Kasumi-1 (cell line): ENCODE measurements around the gene MSLN.

Experiments used
- DNase-seq, 2 experiments: peaks; one replicate each; lab custom pipeline; 2025; lab: John Stamatoyannopoulos, UW

MSLN gene

GRCh38 chr16:760545-761343 lies at the start of gene MSLN:
MSLN (plus strand) TSS chr16:760734; CDS start chr16:762681, 1,947 bp downstream.
- no peak for DNase-seq

- DNase-seq, result no peak
Observed at GRCh38 chr16:711084-711483, 49.5 kb upstream of the MSLN start.

DNA sequence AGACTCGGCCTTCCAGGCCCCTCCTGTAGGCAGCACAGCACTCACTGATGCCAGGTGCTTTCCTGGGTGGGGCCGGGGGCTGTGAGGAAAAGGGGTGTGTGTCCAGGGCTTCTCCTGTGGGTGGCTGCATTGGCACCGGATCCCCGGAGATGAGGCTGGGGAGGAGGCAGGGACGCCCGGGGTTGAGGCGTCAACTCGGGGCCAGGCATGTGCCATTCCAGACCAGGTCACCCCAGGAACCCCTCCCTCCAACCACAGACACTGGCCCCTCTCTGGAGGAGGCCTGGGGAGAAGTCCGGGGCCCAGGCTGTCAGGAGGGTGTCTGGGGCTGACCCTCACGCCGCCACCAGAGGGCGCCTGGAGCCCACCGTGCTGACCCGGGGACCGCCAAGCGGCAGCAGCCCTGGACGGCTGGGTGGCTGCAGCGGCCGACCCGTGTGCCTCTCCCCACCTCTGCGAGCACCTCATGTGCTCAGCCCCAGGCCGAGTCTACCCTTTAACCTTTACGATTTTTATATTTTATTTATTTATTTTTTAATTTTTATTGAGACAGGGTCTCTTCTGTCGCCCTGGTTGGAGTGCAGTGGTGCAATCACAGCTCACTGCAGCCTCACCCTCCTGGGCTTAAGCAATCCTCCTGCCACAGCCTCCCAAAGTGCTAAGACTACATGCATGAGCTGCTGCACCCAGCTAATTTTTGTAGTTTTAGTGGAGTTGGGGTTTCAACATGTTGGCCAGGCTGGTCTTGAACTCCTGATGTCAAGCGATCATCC lies 48.8 kb upstream of the MSLN start:
- DNase-seq, result peak in 1 of 2 experiments; percentile 6

GRCh38 chr16:712740-713250 lies 47.7 kb upstream of the MSLN start:
- peak in 1 of 2 experiments; percentile 13 for DNase-seq

GRCh38 chr16:714079-714478 lies 46.5 kb upstream of the MSLN start:
- no peak for DNase-seq

DNA sequence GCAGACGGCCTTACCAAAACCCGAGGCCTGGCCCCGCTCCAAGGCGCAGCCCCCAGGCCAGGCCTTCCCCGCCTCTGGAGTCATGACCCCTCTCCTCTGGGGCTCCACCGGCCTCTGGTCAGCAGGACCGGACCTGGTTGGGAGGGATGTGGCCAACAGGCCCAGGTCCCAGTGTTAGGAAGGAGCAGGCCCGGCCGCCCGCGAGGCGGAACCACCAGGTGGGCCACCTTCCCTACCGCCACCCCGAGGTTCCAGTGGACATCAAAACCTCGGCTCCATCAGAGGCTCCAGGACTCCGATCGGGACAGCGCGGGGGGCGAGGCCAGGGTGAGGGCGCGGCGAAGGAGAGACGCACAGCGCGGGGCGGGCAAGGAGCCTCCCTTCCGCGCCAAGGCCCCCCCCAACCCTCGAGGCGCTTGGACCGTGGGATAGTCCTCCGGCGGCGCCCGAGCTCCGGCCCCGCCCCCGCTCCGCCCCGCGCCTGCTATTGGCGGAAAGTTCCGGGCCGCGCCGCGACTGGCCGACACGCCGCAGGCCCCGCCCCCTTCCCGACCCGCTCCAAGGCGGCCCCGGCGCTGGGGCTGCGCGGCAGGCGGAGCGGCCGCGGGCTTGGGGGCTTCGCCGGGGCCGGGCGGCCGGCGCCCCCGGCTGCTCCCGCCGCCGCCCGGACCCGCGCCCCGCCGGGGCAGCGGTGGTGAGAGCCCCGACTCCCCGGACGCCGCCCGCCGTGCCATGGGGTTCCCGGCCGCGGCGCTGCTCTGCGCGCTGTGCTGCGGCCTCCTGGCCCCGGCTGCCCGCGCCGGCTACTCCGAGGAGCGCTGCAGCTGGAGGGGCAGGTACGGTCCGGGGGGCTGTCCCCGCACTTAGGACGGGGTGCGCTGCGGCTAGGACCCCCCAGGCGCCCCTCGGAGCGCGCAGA lies 45.7 kb upstream of the MSLN start, which contains the start of gene METRN:
TSS of gene METRN (plus strand) at position 561 of the 919 bp plus-strand sequence. CDS start at position 733, 172 bp downstream.
- peak; percentile 26 to 40 for DNase-seq

DNA sequence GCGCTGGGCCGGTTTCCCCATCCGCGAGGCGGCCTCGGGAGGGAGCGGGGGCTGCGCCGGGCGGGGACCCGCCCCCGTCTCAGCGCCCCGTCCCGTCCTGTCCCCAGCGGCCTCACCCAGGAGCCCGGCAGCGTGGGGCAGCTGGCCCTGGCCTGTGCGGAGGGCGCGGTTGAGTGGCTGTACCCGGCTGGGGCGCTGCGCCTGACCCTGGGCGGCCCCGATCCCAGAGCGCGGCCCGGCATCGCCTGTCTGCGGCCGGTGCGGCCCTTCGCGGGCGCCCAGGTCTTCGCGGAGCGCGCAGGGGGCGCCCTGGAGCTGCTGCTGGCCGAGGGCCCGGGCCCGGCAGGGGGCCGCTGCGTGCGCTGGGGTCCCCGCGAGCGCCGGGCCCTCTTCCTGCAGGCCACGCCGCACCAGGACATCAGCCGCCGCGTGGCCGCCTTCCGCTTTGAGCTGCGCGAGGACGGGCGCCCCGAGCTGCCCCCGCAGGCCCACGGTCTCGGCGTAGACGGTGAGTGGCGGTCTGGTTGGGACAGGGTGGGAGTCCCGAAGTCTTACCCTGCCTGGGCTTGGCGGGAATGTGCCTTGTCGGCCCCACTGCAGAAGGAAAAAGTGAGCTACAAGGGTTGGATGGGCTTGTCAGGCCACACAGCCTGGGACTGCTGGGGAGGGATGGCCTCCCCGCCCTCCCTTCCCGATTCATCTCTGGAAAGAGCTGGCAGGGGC lies 44.9 kb upstream of the MSLN start:
- no peak for DNase-seq

DNA sequence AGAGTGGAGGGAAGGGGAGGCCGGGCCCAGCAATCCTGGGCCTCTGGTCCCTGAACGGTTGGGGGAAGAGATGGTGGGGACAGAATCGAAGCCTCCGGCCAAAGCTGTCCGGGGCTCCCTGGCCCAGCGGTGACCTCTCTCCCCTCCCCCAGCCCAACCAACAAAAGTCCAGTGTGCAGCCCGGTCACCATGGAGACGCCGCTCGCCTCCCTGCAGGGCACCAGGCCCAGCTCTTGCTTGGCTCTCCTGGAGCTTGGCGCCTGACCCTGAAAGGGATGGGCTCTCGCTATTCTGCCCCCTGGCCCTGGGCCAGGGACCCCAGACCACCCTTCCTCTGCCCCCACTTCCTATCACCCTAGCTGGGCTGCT lies 44.4 kb upstream of the MSLN start:
- no peak for DNase-seq

GRCh38 chr16:716768-717325 lies 43.7 kb upstream of the MSLN start:
- DNase-seq, result no peak

- no peak for DNase-seq
Observed at GRCh38 chr16:717450-718245, 42.9 kb upstream of the MSLN start.

DNA sequence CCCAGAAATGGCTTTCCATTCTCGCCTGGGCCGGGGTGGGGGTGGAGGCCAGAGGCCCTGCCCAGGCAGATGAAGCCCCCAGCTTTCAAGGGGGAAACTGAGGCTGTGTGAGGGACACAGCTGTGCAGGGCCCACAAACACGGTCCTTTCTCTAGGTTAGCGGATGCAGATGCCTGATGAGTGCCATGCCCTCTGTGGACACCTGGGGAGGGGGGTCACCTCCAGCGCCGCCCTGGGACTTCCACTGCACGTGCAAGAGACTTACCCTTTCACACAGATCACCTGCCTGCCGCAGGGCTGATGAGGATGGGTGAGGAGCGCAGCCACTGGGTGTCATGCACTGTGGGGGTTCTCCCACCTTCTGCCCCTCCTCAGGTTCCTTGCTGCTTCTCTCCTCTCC lies 42.1 kb upstream of the MSLN start:
- no peak for DNase-seq

GRCh38 chr16:718922-719321 lies 41.6 kb upstream of the MSLN start:
- no peak for DNase-seq

DNA sequence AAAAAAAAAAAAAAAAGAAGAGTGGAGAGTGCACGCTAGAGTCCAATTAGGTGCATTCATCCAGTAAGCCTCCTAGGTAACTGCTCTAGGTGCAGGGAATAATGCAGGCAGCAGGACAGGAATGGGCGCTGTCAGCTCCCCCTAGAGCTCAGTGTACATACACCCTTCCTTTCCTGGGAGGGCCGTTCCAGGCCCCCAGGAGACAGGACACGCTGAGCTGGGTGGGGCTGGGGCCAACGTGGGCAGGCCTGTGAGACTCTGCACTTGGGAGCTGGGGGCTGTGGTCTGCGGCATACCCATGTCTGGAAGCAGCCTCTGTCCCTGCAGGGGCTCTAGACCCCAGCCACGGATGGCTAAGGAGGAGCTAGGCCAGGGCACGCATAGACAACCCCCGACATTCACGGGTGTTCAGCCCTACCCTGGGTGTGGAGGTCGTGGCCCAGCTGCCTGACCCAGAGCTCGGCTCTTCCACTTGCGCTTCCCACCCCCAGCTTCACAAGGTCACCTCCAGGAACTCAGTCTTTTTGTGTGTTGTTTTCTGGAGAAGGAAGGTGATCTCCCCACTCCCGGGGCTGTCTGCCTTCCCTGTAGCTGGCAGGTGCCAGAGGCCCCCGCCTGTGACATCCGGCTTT lies 40.6 kb upstream of the MSLN start:
- DNase-seq, result peak in 1 of 2 experiments; percentile 11

DNA sequence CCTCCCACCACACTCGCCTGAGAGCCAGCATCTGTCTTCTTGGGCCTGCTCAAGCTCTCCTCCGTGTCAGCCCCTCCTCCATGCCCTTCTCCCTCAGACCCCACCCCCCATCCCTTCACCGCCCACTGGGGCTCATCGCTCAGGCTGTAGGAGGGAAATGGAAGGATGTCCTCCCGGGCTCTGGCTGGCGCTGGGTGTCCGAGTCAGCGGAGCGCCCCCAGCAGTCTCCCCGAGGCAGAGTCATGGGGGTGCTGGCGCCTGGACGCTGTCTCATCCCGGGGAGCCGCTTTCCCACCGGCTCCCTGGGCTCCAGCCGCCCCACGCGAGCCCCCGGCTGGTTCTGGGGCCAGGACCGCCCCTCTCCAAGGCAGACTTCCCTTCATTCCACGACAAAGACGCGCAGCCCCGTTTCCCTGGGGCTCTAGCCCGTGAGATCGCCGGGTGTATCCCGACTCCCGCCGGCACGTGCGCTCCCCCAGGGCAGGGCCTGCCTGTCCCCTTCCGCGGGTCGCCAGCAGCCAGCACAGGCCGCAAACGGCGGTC lies 40.0 kb upstream of the MSLN start:
- DNase-seq, result peak; percentile 16 to 20

- no peak for DNase-seq
Observed at GRCh38 chr16:720990-721764, 39.4 kb upstream of the MSLN start, which contains the start of gene ANTKMT. ANTKMT (plus strand) TSS chr16:721146; CDS start chr16:721275, 129 bp downstream.

- DNase-seq, result no peak
Observed at GRCh38 chr16:721765-722540, 38.6 kb upstream of the MSLN start.

DNA sequence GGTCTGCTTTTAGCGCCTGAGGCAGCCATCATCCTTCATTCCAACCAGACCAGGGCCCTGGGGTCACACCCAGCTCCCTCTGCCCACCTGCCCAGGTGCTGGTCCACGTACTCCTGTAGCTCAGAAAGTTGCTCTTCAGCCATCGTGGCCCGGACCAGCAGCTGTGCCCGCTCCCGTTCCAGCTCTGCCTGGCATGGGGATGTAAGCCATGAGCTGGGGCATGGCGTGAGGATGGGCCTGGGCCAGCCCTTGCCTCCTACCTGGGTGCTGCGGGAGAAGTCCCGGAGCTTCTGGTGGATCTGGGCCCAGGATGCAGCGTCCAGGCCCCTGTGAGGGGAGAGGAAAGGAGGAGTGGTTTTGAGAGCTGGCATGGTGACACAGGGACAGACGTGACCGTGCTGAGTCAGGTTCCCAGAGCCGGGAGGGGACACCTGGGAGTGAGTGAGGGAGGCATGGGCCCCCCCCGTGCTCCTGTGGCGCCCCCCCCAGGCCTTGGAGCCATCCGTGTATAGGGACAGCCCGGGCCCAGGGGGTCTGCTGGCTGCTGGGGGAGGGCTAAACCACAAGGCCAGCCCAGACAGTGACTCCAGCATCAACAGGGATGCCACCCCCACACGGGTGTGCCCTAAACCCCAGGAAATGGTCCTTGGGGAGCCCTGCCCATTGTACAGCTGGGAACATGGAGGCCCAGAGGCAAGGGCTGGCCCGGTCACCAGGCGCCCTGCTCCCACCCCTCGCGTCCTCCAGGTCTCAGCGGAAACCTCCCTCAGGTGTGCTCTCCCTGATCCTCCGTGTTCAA lies 37.5 kb upstream of the MSLN start:
- no peak for DNase-seq
